GM18517 (cell line): ENCODE data around the gene DAGLA.
A peak's percentile ranks its signal among the peaks of the same experiment; 100 is the strongest.

Experiments
- ATAC-seq: cut with Tn5 transposase; IDR thresholded peaks from one replicate; pipeline ENCODE4 v1.9.1; 2021; ENCODE audit warnings: mild to moderate bottlenecking, moderate library complexity; ENCODE audit not compliant: unreplicated experiment

Gene DAGLA

DNA sequence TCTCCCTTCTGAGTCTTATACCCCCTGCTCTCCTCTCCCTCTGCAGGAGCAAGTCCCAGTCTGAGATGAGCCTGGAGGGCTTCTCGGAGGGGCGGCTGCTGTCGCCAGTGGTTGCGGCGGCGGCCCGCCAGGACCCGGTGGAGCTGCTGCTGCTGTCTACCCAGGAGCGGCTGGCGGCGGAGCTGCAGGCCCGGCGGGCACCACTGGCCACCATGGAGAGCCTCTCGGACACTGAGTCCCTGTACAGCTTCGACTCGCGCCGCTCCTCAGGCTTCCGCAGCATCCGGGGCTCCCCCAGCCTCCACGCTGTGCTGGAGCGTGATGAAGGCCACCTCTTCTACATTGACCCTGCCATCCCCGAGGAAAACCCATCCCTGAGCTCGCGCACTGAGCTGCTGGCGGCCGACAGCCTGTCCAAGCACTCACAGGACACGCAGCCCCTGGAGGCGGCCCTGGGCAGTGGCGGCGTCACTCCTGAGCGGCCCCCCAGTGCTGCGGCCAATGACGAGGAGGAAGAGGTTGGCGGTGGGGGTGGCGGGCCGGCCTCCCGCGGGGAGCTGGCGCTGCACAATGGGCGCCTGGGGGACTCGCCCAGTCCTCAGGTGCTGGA lies 63.4 kb downstream of the DAGLA start:
- no peak for ATAC-seq

DNA sequence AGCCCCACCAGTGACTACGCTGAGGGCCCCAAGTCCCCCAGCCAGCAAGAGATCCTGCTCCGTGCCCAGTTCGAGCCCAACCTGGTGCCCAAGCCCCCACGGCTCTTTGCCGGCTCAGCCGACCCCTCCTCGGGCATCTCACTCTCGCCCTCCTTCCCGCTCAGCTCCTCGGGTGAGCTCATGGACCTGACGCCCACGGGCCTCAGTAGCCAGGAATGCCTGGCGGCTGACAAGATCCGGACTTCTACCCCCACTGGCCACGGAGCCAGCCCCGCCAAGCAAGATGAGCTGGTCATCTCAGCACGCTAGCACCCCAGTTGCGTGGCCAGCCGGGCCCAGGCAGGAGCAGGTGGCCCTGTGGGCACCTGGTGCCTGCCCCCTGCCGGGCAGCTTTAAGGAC lies 64.0 kb downstream of the DAGLA start:
- ATAC-seq, result no peak

- ATAC-seq, result no peak
Observed at GRCh38 chr11:61744609-61745156, 64.5 kb downstream of the DAGLA start.

DNA sequence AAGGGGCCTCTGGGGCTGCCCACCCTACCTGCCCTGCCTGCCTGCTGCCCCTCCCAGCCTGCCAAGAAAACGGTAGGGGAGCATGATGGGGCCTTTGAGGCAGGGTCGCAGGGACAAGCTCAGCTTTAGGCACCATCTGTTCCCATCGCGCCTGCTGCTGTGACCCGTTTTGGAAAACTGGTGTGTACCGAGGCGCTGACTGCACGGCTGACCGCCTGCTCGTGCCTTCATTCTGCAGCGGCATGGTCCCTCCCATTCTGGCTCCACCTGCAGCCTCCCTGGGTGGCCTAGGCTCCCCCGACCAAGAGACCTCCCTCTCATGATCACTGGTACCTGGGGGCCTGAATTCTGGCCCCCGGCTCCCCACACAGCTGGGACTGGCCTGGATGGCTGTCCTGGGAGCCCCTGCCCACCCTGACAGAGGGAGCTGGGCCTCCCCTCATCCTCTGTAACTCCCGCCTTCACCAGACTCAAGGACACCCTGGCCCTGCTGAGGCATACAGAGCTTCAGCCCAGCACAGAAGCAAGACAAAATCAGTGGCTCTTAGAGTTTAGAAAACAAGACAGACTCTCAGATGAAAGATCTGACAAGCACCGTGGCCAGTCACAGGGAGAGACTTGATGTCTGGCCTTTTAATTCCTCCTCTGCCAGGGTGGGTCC lies 65.7 kb downstream of the DAGLA start:
- ATAC-seq, result no peak

GRCh38 chr11:61746442-61747191 lies 66.4 kb downstream of the DAGLA start:
- no peak for ATAC-seq

GRCh38 chr11:61747192-61747966 lies 67.2 kb downstream of the DAGLA start:
- ATAC-seq, result no peak

- ATAC-seq, result no peak
Observed at GRCh38 chr11:61747967-61748285, 67.7 kb downstream of the DAGLA start.

DNA sequence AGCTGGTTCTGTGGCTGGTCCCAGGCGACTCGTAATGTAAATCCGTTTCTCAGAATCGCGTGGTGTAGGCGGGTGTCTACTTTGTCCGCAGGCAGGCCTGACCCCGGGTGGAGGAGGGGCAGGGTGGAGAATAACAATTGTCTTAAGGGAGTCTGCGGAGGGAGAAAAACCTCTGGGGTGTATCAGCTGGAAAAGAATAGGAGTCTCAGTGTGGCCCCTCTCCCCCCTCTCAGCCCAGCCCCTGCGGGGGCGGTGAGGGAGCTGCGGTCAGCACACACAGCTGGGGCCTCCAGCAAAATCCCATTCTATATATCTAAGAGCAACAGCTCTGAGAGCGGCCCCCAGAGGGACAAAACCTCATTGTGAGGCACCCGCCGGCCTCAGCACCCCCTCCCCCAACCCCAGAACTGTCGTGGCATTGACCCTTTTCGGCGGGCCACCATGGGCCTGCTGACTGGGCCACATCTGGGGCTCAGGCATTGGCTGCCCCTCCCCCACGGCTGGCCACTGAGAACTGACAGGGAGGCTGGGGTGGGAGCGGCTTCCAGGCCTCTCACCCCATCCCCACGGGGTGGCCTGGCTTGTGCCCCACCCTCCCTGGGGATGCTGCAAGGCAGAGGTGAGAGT lies 69.5 kb downstream of the DAGLA start:
- no peak for ATAC-seq

DNA sequence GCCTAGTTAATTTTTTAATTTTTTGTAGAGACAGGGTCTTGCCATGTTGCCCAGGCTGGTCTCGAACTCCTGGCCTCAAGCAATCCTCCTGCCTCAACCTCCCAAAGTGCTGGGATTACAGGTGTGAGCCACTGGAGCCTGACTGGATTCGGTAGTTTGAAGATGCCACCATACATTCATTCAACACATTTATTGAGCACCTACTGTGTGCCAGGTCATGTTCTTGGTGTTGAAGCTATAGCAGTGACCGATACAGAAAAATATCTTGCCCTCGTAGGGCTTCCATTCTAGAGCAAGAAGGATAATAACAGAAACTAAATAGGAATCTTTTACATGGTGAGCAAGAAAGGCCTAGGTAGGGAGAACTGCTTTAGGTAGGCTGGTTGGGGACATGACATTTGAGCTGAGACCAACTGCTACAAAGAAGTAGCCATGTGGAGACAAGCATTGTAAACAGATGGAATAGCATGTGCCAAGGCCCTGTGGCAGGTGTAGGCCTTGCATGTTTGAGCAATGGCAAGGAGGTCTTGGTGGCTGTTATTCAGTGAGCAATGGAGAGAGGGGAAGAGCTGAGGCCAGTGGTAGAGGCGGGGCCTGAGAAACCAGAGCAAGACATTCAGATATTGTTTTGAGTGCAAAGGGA lies 70.6 kb downstream of the DAGLA start:
- ATAC-seq, result no peak

DNA sequence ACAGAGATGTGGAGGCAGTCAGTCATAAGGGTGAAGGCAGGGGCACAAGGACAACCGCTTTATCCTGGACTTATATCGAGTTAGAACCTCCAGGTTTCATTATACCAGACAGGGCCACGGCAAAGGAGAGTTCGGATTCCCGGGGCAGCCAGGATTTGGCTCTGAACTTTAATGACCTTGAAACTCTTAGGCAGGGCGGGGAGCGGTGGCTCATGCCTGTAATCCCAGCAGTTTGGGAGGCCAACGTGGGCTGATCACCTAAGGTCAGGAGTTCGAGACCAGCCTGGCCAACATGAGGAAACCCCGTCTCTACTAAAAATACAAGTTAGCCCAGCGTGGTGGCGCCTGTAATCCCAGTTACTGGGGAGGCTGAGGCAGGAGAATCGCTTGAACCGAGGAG lies 71.2 kb downstream of the DAGLA start:
- ATAC-seq, result no peak

DNA sequence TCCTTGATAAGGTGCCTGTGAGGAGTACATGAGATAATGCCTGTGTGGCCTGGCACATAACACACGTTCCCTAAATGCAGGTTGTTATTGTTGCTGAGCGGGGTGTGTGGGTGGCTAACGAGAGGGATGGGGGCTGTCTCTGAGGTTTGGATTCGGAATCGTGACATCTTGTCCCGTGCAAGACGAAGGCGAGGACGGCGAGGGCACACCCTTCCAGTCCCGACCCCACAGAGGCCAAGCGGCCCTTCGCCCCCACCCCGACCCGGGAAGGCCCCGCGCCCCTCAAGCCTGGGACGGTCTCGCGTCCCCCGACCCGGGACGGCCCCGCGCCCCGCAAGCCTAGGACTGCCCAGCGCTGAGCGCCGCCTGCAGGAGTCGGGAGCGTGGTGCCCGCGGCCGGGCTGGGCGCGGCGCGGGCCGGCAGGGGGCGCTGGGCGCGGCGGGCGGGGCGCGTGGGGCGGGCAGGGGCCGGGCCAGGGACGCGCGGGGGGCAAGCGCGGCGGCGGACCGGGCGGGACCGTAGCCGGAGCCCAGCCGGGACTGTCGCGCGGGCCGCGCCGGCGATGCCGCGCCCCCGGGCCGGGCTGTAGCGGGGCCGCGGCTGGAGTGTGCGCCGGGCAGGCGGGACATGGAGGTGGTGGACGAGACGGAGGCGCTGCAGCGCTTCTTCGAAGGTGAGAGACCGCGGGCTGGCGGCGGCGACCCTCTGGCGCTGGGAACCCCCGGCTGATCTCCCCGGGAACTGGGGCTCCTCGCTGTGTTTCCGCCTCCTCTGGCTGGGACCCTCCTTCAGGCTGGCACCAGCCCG lies 72.1 kb downstream of the DAGLA start, which contains the start of gene MYRF:
Gene MYRF (plus strand): TSS at position 520 of the 808 bp plus-strand sequence. CDS start 109 bp downstream, at position 629.
- ATAC-seq, result no peak

GRCh38 chr11:61752925-61753521 lies 72.8 kb downstream of the DAGLA start:
- ATAC-seq, result no peak

GRCh38 chr11:61753672-61754071 lies 73.5 kb downstream of the DAGLA start:
- no peak for ATAC-seq

DNA sequence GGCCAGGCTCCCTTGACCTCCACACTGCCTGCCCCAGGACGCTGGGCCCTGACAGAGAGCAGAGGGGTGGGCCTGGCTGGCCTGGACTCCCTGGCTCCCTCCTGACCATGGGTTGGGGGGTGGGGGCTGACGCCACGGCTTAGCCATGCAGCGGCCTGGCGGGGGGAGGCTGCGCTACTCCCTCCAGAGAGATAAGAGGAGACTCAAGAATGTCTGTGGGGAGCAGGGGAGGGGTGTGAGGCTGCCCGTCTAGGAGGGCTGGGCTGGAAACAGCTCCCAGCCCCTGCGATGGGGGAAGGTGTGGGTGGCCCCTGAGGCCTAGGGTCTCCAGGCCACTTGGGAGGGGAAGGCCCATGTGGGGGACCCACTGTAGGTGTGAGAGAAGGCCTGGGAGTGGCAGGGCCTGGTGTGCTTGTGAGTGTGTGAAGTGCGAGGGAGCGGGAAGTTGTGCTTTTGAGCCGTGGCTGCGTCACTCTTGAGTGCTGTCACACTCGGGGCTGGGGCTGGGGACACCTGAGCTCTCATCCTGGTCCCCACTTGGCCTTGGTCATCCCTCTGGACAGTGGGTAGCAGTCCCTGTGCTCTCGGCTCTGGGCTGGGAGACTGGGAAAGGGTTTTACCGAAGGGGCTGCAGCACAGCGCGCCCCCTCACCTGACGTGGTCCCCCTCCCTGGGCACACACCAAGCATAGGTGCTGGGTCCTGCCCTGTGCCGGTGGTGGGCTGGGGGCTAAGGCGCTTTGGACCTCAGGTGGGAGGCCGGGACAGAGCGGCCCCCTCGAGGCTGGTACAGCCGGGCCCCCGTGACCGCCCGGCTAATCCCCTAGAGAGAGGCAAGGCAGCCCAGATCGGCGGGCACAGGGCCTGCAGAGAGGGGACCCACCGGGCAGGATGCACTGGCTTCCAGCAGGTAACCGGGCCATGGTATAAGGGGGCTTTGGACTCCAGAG lies 74.6 kb downstream of the DAGLA start:
- no peak for ATAC-seq

- no peak for ATAC-seq
Observed at GRCh38 chr11:61756147-61756451, 75.9 kb downstream of the DAGLA start.

- ATAC-seq, result peak; percentile 60
Observed at GRCh38 chr11:61756452-61757212, 76.4 kb downstream of the DAGLA start.

GRCh38 chr11:61757213-61757862 lies 77.1 kb downstream of the DAGLA start:
- no peak for ATAC-seq
